Subcutaneous preadipocyte (primary cell): ENCODE data around the gene PHACTR2. TPM values are rescaled to one million over a fixed set of nuclear protein-coding genes. Genes with fewer than 3 reads are reported as not detected.

ENCODE experiments used
- small RNA-seq: library from RNA; depleted of rRNA; stranded (forward); fragments of <200 nt; gene quantifications from one replicate; pipeline ENCODE3, GENCODE V24; 2012
- total RNA-seq: library from RNA; depleted of rRNA; stranded (reverse); fragments of >200 nt; gene quantifications from 2 replicates; pipeline ENCODE4 v1.2.3, GENCODE V29; 2012

Gene PHACTR2
- 40.9 and 44.8 TPM in 2 replicates for total RNA-seq

GRCh38 chr6:143677891-143678791 lies at the start of gene PHACTR2:
TSS of gene PHACTR2 (plus strand) at chr6:143677965. CDS start at chr6:143678164, 199 bp downstream.

GRCh38 chr6:143842902-143843676 lies 165.3 kb downstream of the PHACTR2 start, which contains the start of gene LTV1:
TSS of gene LTV1 (plus strand) at chr6:143843338. CDS start at chr6:143843478, 140 bp downstream.

GRCh38 chr6:143864234-143864633 lies 186.5 kb downstream of the PHACTR2 start, which contains the start of gene ZC2HC1B:
TSS of gene ZC2HC1B (plus strand) at chr6:143864474. CDS start at chr6:143864540, 66 bp downstream.

Small RNA genes within 50 kb of the gene (small RNA-seq; reads per million reads assigned to genes)
- not detected for gene ZC2HC1B

Other genes with a start within 250 kb of the PHACTR2 start
- gene ADAT2, start 227.3 kb upstream of the PHACTR2 start, total RNA-seq = 6.5 and 7.3 TPM in 2 replicates
- 19.5 and 22.9 TPM in 2 replicates for gene PEX3, start 227.2 kb upstream of the PHACTR2 start, total RNA-seq
- 59.0 and 62.5 TPM in 2 replicates for gene FUCA2, start 166.2 kb upstream of the PHACTR2 start, total RNA-seq
- gene LTV1, start 165.4 kb downstream of the PHACTR2 start, total RNA-seq = 17.6 and 22.9 TPM in 2 replicates
- gene ZC2HC1B, start 186.5 kb downstream of the PHACTR2 start, total RNA-seq = not detected in 2 replicates